T-helper 22 cell (primary cell): Measurements from ENCODE around the gene CDH4.

Experiments used
- DNase-seq: peaks from one replicate; pipeline ENCODE4 v3.0.0-alpha.2; 2020; ENCODE audit warnings: low read depth

The CDH4 gene

DNA sequence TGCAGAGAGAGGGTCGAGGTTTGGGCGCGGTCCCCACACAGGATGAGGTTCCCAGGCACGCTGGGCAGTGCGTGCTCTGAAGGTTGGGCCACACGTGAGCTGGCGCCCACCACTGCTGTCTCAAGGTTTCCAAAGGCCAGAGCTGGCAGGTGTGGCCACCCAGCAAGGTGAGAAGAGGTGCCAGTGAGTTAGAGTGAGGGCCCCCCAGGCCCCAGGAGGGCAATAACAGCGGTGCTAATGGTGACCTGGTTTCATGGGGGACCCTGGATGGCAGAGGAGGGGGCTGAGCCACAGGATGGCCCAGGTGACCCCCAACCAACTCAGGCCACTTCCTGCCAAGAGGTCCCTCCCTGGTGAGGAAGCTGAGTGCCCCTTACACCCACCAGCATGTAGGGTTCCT is 628.6 kb downstream of the CDH4 start:
- no peak for DNase-seq

DNA sequence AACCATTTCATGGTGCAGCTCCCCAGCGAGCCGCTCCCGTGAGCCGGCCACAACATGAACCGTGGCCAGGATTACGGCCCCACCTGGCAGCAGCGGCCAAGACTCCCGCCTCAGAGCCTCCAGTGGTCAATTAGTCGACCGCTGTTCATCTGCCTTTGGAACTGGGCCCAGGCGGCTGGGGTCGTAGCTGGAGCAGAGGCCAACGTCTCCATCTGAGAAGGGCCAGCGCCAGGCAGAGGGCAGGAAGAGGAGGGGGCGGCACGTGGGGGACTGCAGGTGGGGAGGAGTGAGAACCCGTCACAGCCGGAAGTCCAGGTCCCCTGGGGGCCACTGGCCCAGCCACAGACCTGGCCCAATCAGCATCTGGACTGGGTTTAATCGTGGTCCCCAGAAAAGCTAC is 629.4 kb downstream of the CDH4 start:
- no peak for DNase-seq

GRCh38 chr20:61881861-61882260 is 629.8 kb downstream of the CDH4 start:
- DNase-seq, result no peak

GRCh38 chr20:61882716-61883615 is 630.9 kb downstream of the CDH4 start:
- no peak for DNase-seq

DNA sequence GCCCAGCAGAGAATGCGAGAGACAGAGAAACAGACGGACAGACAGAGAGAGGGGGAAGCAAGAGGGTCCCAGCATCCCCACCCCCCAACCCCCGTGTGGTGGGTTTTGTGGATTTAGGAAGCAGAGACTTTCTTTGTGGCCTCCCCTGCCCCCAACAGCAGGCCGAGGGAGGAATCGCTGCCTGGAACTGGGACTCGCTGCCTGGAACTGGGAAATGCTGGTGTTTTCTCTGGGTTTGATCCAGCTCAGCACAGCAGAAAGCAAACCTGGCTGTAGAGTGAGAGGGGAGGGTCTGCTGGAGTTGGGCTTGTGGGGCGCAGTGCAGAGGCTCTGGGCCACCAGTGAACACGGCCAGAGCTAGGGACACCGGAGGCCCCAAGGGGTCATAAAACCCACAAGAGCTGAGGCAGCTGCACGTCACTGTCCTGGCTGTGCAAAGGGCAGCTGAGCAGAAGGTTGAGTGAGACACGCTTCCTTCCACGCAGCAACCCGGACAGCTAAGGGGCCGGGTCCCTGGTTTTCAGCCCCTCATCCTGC is 631.9 kb downstream of the CDH4 start:
- DNase-seq, result no peak

GRCh38 chr20:61884571-61885389 is 632.7 kb downstream of the CDH4 start:
- DNase-seq, result no peak

DNA sequence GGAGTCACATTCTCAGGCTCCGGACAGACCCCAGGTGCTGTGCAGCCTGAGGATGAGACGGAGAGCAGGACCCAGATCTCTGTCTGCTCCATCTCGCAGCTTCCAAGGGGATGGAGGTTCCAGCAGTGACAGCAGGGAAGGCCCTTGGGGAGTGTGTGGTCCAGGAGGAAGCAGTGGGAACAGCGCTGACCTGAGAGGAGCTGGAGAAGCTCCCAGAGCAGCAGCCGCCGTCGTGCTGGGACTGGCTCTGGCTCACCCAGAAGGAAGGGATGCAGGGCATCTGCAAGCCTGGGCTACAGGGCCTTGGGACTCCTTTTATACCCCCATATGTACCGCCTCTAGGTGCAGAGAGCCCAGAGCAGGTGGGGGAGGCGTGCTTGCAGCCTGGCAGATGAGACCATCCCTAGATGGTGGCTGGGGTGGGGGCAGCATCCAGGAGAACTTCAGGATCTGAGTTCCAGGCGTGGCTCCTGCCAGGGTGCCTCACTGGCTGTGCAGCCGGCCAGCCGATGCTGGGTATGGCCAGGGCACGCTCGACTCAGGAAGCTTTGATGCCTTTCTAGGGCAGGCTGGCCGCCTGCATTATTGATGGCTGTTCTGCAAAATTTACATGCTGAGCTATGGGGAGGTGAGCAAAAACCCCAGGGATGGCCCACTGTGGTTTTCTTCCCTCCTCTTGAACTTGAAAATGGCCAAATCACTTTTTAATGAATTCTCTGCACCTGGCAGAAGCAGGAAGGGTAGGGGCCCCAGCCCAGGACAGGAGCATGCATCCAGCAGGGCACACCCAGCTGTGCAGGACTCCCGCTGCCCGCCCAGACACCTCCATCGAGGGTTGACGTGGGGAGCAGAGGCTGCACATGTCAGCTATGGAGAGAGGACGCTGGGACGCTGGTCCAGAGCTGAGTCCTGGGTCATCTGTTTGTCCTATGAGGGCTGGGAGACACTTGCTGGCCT is 634.0 kb downstream of the CDH4 start:
- DNase-seq, result no peak

DNA sequence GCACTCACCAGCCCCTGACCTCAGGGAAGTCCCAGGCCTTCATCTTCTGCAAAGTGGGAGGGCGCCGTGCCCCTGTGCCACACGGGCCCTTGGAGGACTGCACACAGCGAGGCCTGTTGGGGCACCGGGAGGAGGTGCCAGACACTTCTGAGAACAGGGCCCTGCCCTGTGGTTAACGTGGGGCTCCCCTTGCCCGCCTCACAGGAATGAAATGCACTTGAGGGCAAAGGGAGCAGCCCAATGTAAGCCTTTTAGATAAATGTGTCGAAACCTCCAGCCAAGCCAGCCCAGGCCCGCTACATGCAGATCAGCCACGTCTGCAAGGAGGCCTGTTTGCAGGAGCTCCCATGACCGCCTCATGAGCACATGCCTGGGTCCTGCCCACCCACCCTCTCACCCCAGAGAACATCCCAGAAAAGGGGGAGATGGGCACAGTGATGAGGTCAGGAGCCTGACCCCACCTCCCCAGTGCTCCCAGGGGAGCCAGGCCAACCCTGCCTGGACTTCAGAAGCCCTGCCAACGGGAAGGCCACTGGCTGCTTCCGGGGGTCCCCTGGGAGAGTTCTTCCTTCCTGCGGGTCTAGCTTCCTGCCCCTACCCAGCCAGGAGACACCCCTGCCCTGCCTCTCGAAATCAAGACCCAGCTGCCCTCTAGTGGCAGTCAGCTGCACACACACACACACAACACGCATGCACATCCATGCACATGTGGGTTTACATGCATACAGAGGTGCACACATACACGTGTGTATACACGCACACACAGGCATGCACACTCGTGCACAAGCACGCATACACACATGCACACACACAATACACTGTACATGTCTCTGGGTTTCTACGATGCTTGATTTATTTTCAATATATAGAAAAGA is 634.9 kb downstream of the CDH4 start:
- no peak for DNase-seq

DNA sequence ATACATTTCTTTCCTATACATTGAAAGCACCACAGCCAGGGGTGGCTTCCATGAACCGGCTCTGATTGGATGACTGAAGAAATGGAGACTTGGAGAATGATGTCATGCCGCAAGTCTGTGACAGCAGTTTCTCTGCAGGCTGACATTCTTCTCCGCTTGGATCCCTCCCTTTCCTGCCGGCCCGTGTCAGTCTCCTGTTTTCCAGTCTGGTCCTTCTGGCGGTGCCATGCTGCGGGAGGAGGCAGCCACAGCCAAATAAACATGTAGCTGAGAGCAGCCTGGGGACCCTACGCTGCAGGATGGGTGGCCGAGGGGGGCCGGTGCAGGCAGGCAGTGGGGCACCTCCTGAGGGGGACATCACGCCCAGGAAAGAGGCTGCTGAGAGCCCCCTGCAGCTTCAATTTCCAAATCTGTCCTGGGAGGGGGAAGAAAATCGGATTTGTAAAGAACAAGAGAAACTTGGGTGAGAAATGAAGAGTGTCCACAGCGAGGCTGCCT is 635.6 kb downstream of the CDH4 start:
- no peak for DNase-seq

- DNase-seq, result no peak
These were observed 636.2 kb downstream of the CDH4 start for GRCh38 chr20:61888101-61888865.

GRCh38 chr20:61889659-61890058 is 637.6 kb downstream of the CDH4 start:
- no peak for DNase-seq

- DNase-seq, result no peak
These were observed 638.1 kb downstream of the CDH4 start for GRCh38 chr20:61890210-61890609.

GRCh38 chr20:61891476-61891875 is 639.4 kb downstream of the CDH4 start:
- DNase-seq, result no peak

DNA sequence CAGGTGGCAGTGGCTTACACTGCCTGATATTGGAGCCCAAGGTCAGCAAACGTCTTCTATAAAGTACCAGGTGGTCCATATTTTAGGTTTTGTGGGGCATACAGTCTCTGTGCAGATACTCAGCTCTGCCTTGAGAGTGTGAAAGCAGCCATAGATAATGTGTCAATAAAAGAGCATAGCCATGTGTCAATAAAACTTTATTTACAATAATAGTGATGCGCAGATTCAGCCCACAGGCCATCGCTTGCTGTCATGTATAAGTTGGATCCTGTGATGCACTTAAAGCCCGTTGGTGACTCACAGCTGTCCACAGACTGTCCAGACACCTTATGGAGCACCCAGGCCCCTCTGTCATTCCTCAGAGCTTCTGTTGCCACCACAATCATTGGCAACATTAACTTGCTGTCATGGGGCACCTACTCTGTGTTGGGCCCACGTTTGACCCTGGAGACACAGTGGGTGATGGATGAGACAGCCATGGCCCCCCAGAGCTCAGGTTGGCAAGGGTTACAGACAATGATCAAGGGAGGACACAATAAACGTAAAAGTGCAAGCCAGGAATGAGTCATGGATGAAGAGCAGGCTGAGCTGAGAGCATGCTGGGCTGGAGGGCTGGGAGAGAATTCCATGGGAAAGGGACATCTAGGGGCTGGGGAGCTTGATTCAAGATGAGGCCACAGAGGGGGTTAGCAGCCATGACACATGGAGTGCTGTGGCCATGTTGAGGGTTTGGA is 640.0 kb downstream of the CDH4 start:
- no peak for DNase-seq

GRCh38 chr20:61895016-61895415 is 643.0 kb downstream of the CDH4 start:
- no peak for DNase-seq

DNA sequence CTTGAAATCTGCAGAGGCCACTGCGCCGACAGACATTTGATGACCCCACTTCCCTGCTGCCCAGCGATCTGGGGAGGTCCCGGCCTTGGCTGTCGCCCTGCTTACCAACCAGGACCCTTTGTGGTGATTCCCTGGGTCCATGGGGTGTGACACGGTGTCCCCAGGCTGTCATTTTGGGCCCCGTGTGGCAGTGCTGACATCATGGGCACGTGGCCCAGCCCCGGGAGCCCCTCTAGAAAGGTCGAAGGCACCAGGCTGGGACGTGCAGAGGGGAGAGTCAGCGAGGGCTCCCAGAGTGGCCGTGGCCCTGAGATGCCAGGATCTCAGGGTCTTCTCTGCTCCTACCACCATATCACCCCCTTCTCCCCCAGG is 643.6 kb downstream of the CDH4 start:
- no peak for DNase-seq

DNA sequence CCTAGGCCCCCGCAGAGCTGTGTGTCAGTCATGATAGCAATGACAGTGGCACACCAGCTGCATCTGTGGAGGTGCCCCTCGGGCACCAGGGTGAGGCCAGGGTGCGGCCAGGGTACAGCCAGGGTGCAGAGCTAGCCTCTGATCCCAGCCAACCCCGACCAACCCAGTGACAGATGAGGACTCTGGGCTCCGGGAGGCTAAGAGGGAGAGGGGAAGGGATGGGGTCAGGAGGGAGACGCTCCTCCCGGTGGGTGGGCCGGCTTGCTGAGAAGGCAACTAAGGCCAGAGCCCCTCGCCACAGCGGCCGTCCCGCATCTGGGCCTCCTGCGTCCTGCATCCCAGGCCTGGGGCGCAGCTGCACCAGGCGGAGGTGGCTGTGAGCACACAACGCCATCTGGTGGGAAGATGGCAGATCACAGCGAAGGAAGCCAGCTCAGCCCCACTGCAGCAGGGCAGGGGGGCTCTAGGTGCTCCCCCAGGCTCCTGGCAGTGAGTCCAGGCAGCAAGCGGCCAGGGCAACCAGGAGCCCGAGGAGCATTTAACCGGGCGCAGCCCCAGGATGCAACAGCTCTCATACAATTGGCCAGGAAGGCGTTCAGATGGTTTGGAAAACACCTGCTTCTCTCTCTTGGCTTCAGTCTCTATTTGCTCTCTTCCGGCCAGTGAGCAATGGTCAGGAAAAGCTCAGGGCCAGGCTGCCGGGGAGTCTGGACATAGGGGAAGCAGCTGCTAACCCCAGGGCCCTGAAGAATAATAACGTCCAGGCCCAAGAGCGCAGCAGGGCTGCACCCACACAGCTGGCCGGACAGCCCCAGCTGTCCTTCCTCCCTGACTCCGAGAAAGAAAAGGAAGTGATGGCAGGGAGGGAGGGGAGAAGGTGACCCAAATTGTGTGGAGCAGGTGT is 644.2 kb downstream of the CDH4 start:
- DNase-seq, result no peak
